Right renal cortex interstitium (tissue), 3 donors: ENCODE measurements around the gene ACSS1. TPM values are rescaled to one million over a fixed set of nuclear protein-coding genes. Genes with fewer than 3 reads are reported as not detected.

Source experiments
- DNase-seq, 3 donors: peaks; one replicate each; pipeline ENCODE4 v3.0.0-alpha.2; 2013; ENCODE audit warnings: low read depth in 3 of 3, low spot score in 2 of 3
- polyA plus RNA-seq, 3 donors: library from polyadenylated mRNA; unstranded; fragments of 120-200 nt; gene quantifications; one replicate each; pipeline ENCODE4 v1.2.1, GENCODE V29; 2013; ENCODE audit not compliant: insufficient read length in 3 of 3

ACSS1 gene
- polyA plus RNA-seq, 3 donors = 29.2 to 35.3 (median 29.6) TPM

DNA sequence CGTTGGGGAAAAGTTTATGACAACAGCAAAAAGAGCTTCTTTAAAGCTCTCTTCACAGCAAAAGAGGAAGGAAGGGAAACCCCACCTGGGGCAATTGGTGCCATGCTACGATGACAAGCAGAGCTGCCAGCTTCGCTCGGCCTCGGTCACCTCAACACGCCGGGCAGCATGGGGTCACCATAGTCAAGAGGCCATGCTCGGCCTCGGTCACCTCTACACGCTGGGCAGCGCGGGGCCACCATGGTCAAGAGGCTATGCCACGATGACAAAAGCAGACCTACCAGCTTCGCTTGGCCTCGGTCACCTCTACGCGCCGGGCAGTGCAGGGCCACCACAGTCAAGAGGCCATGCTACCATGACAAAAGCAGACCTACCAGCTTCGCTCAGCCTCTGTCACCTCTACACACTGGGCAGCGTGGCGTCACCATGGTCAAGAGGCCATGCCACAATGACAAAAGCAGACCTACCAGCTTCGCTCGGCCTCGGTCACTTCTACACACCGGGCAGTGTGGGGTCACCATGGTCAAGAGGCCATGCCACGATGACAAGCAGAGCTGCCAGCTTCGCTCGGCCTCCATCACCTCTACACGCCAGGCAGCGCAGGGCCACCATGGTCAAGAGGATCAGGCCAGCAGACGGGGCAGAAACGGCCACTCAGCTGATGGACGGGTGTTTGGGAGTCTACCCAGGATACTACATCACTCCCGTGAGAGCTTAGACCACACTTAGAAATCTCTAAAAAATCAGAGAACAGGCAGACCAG lies 77.5 kb downstream of the ACSS1 start:
- DNase-seq = no peak

DNA sequence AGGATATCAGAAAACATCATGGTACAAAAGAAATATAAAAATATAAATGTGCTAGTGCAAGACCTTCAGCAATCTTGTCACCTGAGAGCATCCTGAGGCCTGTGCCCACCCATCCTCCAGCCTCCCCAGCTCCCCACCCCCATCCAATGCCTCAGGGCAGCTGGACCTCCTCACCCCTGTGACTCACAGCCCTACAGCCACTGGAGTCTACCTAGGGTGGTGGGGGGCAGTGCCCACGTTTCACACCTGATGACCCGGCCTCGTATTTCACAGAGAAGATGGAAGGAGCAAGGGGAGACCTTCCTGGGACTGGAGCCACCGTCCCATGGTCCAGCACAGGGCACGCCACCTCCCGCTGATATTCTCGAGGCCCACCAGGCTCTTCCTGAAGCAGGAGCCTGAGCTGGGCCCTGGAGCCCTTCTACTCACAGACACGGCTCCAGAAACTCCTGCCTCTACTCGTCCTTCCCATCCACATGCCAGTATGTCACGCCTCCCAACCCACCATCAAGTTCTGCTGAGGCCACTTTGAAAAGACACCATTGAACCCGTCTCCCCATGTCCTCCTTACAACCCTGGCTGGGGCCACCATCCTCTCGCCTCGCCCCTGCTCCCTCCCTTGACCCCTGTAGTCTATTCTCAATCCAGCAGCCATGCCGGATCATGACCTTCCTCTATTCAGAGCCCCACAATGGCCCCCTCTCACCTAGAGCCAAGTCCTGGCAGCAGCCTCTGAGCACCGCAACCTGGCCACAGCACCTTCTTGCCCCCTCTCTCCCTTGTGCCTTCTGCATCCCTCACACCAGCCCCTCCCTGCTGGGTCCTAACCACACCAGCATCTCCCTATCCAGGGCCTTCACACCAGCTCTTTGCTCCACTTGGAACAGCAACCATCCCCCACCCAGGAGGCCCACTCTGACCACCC lies 78.6 kb downstream of the ACSS1 start:
- DNase-seq = no peak

DNA sequence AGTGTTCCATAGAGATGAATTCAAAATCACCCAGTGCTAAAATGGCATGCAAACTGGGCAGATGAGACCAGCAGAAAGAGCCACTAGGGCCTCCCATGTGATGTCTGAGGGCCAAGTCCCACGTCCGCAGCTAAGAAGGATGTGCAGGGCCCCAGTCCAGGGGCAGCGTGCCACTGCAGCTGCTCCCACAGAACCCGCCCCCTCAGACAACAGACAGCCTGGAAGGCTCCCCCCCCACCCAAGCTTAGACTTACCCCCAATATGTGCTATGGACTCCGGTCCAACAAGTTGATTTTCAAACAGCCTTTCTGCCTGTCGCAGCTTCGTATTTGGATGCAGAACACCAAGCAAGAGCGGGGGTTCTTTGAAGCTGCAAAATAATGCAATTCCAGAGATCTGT lies 79.4 kb downstream of the ACSS1 start:
- no peak for DNase-seq

DNA sequence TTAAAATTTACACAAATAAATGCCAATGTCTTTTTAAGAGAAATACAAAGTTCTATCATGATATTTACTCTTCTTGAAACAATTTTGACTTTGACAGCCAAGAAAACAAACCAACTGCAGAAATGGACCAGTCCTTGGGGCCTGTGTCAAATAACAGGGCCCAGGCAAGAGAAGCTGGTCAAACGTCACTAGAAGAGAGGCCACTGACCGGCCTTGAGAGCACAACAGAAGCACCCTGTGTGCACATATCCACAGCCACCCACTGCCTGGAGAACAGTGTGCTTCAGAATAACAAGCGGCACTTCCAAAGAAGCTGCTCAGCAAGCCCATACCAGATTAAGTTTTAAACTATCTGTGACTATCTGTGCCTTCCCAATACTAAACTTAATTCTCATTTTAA lies 80.1 kb downstream of the ACSS1 start:
- no peak for DNase-seq

DNA sequence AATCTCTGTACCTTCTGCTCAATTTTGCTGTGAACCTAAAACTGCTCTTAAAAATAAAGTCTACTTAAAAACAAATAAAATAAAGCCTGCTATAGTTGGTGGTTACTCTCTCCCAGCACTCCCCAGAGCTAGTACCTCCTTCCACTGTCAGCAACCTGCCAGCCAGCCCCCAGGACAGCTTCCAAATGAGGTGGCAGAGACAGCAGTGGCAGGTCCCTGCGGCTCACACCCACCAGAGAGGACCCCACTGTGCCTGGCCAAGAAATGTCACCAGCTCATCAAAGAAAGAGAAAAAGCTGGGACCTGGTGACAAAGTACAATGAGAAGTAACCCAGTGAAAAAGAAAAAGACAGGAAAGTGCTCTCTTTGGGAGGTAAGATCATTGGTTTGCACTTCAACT lies 80.6 kb downstream of the ACSS1 start:
- no peak for DNase-seq

DNA sequence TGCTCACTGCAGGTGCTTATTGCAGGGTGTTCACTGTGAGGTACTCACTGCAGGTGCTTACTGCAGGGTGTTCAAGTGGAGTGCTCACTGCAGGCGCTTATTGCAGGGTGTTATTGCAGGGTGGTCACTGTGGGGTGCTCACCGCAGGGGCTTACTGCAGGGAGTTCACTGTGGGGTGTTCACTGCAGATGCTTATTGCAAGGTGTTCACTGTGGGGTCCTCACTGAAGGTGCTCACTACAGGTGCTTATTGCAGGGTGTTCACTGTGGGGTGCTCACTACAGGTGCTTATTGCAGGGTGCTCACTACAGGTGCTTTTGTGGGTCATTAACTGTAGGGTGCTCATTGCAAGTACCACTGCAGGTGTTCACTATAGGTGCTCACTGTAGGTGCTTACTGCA lies 85.6 kb downstream of the ACSS1 start:
- no peak for DNase-seq

DNA sequence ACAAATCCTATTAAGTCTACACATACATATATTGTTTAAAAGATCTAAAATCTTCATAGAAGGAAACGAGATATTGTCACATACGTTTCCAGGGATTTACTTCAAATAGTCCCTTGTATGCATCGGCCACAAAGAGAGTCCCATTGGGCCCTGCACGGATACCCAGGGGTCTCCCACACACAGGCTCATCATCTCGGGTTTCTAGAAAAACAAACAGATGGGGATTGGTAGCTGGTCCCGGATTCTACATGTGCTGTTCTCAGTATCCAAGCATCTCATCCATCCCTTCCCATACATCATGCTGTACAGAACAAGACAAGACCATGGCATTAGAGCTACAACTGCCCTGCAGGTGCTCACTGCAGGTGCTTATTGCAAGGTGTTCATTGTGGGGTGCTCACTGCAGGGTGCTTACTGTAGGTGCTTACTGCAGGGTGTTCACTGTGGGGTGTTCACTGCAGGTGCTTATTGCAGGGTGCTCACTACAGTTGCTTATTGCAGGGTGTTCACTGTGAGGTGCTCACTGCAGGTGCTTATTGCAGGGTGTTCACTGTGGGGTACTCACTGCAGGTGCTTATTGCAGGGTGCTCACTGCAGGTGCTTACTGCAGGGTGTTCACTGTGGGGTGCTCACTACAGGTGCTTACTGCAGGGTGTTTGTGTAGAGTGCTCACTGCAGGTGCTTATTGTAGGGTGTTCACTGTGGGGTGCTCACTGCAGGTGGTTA lies 86.4 kb downstream of the ACSS1 start:
- DNase-seq = no peak

DNA sequence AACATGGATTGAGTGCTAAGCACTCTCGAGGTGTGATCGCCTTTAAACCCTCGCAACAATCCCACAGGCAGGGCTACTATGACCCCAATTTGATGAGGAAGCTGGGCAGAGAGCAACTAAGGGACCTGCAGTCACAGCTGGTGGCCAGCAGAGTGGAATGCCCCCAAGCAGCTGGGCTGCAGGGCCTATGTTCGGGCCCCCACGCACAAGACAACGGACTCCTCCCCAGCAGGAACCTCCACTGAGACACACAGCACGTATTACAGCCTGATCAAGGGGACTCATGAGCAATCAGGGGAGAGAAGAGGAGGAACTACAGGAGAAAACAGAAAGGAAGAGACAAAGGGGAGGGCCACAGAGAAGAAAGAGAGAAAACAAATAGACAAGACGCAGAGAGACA lies 87.2 kb downstream of the ACSS1 start:
- DNase-seq = no peak

DNA sequence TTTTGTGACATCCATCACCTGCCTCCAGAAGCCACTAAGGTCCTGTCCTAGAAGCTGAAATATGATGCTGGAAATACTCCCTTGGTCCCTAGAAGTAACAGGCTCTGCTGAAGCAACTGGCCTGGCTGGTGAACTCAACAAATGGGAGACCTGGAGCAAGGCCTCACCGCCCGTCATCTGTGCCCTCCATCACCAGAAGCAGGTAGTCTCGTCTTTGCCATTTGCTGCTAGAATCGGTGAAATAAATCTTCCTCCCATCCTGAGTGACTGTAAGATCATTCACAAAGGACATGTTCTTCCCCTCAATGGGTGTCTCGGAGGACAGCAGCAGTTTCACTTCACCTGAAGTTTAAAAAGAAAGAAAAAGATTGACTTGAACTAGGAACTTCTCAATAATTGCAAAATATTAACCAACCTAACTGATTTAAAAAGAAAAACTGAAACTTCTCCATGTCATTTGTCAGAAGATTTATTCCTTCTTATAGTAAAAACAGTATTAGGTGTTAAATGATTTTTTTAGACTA lies 87.8 kb downstream of the ACSS1 start:
- no peak for DNase-seq

DNA sequence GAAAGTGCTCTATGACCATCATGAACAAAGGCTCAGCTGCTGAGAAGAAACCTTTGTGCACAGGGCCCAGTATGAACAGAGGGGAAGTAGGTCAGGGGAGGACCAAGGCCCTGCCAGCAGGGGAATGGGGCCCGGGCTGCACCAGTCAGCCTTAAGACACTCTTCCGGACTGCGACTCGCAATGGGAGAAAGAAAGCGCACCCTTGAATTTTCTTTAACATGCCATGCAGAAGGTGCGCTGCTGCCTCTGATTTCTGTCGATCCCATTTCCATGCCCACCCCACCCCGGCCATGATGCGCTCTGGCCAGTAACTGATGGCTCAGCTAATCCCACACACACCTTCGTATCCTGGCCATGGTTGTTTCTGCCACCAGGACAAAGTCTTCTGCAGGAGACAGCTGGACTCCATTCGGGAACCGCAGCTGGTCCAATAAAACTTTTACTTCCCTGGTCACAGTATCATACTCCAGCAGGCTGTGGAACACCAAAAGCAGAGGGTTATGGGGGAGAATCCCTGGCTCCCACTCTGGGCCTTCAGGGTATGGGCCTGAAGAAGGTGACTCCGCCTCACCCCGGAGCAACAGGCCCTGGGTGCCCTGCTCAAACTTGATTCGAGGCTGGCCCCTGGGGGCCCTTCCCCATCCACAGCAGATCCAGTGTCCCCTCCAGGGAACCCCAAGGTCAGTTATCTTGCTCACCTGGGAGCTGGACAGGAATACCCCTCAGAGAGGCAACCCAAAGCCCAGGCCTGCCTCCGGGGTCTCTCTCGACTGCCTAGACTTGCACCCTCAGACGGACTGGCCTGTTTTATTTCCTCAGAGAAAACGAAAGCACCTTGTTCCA lies 88.5 kb downstream of the ACSS1 start:
- DNase-seq = no peak

DNA sequence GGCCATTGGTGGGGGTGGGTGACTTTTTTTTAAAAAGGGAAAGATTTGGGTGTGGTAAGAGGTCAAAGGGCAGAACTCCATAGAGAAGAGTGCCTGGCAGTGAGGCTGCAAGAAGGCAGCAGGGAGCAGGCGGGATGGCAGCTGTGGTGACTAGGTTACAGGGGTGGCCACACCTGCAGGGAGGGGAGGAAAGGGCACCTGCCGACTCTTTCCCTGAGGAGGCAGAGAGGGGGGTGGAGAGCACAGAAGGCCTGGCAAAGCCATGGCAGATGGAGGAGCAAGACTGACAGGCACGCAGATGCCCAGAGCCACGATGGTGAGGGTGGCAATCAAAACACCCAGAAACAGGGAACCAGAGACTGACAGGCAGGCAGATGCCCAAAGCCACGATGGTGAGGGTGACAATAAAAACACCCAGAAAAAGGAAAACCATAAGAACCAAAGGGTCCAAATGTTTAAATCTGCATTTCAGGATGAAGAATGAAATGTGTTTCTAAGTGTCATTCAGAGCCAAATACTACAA lies 89.6 kb downstream of the ACSS1 start:
- no peak for DNase-seq

DNA sequence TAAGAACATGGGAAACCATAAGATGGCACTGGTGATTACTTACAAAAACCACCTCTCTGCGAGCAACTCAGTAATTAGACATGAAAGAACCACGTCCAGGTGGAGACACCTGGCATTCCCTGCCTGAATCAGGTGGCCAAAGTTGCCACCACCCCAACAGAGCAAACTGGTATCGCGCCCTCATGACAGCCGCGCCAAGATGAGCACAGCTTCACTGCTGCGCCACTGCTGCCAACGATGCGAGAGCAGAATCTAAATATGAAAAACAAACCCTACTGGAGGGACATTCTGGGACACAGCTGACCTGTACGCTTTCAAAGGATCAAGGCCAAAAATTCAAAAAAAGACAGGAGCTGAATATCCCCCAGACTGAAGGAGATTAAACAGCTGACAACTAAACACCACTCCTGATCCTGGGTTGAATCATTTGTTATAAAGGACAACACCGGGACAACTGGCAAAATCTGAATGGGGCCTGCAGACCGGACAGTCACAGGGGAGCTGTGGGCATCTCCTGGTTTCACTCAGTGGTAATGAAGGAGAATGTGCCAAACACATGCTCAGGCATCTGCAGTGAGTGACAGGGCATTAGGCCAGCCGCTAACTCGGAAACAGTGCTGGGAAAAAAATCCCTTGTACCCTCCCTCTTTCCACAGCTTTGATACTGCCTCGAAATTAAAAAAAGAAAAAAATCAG lies 91.5 kb downstream of the ACSS1 start:
- DNase-seq = no peak

DNA sequence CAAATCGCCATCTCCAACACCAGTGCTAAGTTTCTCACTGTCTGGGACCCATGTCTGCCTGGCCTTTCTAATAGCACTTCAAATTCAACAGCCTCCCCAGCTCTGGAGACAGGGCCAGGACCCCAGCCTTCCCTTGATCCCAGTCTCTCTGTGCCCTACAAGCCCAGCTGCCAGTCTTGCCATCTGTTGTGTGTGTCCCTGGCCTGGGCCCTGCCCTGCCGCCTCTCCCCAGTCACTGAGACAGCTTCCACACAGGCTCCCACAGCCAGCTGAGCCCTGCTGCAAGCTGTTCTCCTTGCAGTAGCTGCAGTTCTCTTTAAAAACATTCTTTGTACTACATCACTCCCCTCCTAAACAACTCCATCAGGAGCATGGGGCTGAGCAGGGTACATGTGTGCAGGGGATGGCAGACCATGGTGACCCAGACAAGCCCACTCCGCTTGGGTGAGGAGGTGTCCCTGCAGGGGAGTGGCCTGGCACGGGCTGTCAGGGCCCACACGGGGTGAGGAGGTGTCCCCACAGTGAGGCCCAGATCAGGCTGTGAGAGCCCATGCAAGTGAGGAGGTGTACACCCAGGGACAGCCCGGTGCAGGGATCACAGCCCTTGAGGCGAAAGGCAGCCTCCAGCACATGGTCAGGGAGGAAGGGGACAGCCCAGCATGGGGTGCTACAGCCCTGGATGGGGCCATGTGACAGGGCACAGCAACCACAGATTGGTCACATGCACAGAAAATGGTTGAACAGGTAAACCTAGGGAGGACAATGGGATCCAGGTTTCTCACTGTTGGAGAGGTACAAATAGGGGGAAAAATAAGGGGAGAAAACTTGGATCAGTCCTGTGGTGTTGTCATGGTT lies 92.6 kb downstream of the ACSS1 start:
- DNase-seq = no peak

DNA sequence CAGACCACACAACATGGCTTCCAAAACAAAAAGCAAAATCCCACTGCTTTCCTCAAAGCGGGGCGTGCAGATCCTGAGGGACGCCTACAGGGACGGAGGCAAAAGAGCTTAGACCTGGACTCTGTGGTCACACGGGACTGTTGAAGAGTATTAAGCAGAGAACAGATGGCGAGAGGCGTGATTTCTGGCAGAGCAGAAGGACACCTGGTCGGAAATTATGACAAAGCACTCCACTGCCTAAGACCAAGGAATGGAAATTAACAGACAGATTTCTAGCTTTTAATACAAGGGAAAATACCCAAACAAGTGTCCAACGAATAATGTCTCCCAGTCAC lies 93.5 kb downstream of the ACSS1 start:
- DNase-seq = no peak

DNA sequence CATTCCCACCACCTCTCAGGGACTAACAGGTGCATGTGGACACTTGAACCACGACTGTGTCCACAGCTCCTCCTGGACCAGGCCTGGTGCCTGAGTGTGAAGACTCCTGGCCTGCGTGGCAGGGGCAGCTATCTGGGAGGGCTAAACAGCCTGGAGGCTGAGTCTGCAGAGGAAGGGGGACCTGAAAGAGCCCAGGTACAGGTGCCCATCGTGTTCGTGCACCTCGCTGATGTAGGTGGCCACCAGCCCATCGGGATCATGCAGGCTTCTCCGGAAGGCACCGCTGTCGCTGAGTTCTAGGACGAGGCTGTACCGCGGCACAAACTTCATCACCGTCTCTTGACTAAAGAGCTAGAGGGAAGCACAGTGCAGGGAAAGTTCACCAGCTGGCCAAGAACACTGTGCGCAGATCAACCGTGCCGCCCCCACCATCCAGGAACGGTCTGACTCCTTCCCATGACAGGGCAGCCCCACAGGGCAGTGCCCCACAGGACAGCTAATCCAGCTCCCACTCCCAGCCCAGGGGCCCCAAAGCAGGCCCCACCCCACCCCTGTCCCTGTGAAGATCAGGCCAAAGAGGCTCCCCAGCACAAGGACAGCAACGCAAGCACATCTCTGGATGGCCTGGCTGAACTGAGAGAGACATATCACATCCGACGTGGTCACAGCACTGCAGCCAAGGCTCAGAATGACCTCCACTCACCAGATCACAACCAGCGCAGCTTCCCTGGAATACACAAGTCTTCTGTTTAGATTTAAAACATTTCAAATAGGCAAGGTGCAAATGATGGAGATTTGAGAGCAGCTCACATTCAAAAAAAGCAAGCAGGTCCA lies 94.0 kb downstream of the ACSS1 start:
- no peak for DNase-seq

DNA sequence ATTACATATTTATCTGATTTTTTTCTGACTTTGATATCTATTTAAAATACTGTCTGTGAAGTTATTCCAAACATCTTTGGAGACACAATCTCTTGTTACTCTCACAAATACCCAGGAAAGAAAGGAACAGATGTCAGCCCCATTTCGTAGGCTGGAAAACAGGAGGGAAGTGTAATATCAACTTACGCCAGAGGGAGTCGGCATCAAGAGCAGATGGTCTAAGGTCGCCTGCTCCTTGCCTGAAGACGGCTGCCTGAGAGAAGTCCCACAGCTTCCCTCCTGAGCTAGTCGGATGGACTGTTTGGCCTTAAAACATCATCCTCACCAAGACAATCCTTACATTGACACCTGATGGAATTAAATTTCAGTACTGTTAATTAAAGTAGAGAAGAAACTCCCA lies 95.4 kb downstream of the ACSS1 start:
- no peak for DNase-seq

DNA sequence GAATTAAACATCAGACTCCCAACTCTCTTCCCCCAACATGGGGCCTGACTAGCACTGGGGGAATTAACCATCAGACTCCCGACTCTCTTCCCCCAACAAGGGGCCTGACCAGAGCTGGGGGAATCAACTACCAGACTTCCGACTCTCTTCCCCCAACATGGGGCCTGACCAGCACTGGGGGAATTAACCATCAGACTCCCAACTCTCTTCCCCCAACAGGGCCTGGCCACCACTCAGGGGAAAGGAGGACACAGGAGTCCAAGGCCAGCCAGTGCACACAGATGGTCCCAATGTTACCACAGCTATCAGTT lies 95.8 kb downstream of the ACSS1 start:
- no peak for DNase-seq
